ENCODE data around the gene MED12L.

Gene MED12L

DNA sequence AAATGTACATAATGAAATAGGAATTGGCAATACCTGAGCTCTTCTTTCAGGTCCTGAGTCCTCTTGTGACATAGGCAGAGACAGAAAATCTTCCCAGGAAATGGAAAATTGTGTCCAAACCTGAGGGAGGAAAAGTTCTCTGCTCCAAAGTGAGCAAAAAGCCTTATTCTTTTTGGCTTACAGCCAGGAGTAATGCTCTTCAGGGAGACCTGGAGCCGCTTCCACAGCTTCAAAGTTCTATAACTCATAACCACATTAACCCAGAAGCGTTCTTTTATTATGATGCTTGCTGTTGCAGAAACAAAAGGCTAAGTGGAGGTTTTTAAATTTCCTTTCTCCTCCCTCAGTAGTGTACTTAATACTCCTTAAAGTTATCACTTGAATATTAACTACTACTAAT lies 374.8 kb downstream of the MED12L start:
- no peak for TF ChIP-seq MYC (IDR thresholded peaks at IDR 0.05; ENCODE audit: low read depth, low read length)
- TF ChIP-seq, protein P1, sequence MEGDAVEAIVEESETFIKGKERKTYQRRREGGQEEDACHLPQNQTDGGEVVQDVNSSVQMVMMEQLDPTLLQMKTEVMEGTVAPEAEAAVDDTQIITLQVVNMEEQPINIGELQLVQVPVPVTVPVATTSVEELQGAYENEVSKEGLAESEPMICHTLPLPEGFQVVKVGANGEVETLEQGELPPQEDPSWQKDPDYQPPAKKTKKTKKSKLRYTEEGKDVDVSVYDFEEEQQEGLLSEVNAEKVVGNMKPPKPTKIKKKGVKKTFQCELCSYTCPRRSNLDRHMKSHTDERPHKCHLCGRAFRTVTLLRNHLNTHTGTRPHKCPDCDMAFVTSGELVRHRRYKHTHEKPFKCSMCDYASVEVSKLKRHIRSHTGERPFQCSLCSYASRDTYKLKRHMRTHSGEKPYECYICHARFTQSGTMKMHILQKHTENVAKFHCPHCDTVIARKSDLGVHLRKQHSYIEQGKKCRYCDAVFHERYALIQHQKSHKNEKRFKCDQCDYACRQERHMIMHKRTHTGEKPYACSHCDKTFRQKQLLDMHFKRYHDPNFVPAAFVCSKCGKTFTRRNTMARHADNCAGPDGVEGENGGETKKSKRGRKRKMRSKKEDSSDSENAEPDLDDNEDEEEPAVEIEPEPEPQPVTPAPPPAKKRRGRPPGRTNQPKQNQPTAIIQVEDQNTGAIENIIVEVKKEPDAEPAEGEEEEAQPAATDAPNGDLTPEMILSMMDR (IDR thresholded peaks at IDR 0.05; ENCODE audit: low read depth, low read length) = no peak
- H3K4me3 ChIP-seq (ENCODE audit: low read depth, low read length) = no peak overlapping the region

DNA sequence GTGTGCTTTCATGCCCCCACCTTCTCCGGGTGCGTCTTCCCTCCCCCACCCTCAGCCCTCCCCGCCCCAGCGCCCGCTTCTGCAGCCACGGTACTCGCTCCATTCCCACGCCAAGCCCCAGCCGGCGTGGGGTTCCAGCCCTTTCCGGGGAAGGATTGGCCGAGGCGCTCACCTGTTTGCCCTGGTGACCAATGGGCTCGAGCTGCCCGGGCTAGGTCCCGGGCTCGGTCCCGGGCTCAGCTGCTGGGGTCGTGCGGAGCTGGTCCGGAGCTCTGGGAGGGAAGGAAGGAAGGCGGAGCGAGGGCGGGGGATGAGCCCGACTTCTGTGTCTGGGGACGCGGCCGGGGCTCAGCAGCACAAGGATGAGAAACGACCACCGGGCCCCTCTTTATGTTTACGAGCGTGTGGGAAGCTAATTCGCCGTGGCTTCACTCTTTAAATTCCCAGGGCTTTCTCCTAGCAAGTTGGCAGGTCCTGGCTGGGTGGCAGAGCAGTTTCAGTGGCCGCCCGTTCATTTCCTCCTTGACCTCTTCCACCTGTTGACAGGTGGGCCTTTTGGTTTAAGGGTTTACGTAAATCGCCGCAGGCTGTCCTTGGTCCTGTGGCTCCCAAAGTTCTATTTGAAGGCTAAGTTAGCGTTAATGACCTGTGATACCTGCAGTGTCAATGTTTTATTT lies 375.4 kb downstream of the MED12L start, which contains the start of gene IGSF10:
TSS of gene IGSF10 (minus strand) at position 288 of the 677 bp plus-strand sequence. CDS start 2,352 bp downstream, outside the sequence.
- no peak for DNase-seq (ENCODE audit: low read depth)
- H3K4me3 ChIP-seq (ENCODE audit: low read depth, low read length) = no peak within 1 kb of the TSS
- TF ChIP-seq, protein P2, sequence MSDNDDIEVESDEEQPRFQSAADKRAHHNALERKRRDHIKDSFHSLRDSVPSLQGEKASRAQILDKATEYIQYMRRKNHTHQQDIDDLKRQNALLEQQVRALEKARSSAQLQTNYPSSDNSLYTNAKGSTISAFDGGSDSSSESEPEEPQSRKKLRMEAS (IDR thresholded peaks at IDR 0.05; ENCODE audit: low read depth, low read length) = no peak
- TF ChIP-seq MYC (IDR thresholded peaks at IDR 0.05; ENCODE audit: low read depth, low read length) = no peak
- TF ChIP-seq POLR2A (IDR thresholded peaks at IDR 0.05; ENCODE audit: extremely low read depth, insufficient read length) = no peak
- TF ChIP-seq, protein P1 (IDR thresholded peaks at IDR 0.05; ENCODE audit: low read depth, low read length) = no peak

More for the DNA sequence above, 374.8 kb downstream of the MED12L start:
- no peak for DNase-seq (ENCODE audit: low read depth)

DNA sequence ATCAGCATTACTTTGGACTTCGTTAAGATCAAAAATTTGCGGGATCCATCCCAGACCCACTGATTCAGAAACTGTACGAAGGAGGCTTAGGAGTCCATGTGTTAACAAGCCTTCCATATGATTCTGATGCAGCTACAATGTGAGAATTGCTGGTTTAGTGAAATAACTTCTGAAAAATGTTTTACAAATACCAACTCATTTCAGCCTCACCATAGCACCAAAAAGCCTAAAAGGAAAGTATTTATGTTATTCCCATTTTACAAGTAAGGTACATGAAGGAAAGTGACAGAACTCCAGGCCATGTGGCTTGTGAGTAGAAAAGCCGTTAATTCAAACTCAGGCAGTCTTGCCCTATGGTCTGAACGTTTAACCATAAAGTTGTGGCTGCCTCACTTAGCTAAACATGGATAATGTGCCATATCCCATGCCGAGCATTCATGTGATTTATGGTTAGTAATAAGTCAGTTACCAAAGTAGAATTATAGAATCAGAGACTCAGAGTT lies 376.9 kb downstream of the MED12L start:
- DNase-seq (ENCODE audit: low read depth) = no peak
- TF ChIP-seq, protein P2 (IDR thresholded peaks at IDR 0.05; ENCODE audit: low read depth, low read length) = no peak
- TF ChIP-seq, protein P1 (IDR thresholded peaks at IDR 0.05; ENCODE audit: low read depth, low read length) = no peak
- TF ChIP-seq POLR2A (IDR thresholded peaks at IDR 0.05; ENCODE audit: extremely low read depth, insufficient read length) (no peak), MYC (IDR thresholded peaks at IDR 0.05; ENCODE audit: low read depth, low read length) (no peak)
- H3K4me3 ChIP-seq (ENCODE audit: low read depth, low read length) = no peak overlapping the region

DNA sequence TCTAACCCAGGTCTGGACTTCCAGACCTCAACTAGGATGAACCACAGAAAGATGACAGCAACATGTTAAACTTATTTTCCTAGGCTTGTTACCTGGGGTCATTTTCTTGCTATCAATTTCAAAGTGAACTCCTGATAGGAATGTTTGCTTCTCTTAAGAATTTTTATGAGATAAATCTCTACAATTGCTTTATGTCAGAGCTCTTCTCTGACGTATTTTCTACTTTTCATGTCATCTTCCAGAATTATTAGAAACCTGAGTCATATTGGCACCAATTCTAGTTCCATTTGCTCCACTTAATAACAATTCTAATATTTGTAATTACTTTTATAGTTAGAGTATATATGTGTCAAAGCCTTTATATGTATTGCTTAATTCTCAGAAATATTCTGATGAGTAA lies 377.5 kb downstream of the MED12L start:
- H3K4me3 ChIP-seq (ENCODE audit: low read depth, low read length) = no peak overlapping the region
- DNase-seq (ENCODE audit: low read depth) = no peak
- TF ChIP-seq POLR2A (IDR thresholded peaks at IDR 0.05; ENCODE audit: extremely low read depth, insufficient read length) = no peak
- TF ChIP-seq, protein P2 (IDR thresholded peaks at IDR 0.05; ENCODE audit: low read depth, low read length) = no peak
- TF ChIP-seq, protein P1 (IDR thresholded peaks at IDR 0.05; ENCODE audit: low read depth, low read length) = no peak

DNA sequence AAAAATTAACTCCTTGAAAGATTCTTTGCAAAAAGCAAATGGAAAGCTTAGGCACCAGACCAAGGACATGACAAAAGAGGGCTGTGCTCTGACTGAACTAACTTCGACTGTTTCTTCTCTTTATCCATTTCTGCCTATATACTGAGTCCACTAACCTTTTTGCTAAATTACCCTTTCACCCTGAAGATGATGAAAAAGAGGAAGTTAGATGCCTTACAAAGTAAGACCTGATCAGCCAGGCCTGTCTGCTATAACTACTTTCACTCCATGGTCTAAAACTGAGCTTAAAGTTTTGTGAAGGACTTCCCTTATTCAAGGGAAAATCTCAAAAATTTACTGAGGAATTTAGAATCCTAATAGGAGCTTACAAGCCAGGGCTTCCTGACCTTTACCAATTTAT lies 381.6 kb downstream of the MED12L start:
- no peak overlapping the region for H3K4me3 ChIP-seq (ENCODE audit: low read depth, low read length)
- TF ChIP-seq MYC (IDR thresholded peaks at IDR 0.05; ENCODE audit: low read depth, low read length) = no peak
- TF ChIP-seq, protein P1 (IDR thresholded peaks at IDR 0.05; ENCODE audit: low read depth, low read length) = no peak
- no peak for TF ChIP-seq POLR2A (IDR thresholded peaks at IDR 0.05; ENCODE audit: extremely low read depth, insufficient read length)
- TF ChIP-seq, protein P2 (IDR thresholded peaks at IDR 0.05; ENCODE audit: low read depth, low read length) = no peak
- DNase-seq (ENCODE audit: low read depth) = peak; percentile 52

Data from NB4 (cell line).